Stimulated activated CD4-positive, alpha-beta T cell treated with anti-CD3 and anti-CD28 coated beads, TNF-alpha, amount 100 ng/mL, for 24 hours (primary cell): Measurements from ENCODE around the gene RRP8.

Source experiments
- DNase-seq, 3 experiments: peaks; one replicate each; pipeline ENCODE4 v3.0.0-alpha.2; 2020; ENCODE audit warnings: low read depth in 3 of 3

Gene RRP8

GRCh38 chr11:6603287-6604080 is at the start of gene RRP8, which contains the start of gene ILK:
RRP8 (minus strand) TSS chr11:6603616; CDS start chr11:6603502, 114 bp downstream.
ILK (plus strand) TSS chr11:6603774; CDS start chr11:6604272, 498 bp downstream.
- DNase-seq, result peak; percentile 71 to 88 (median 78)

GRCh38 chr11:6653097-6653496 is 49.7 kb upstream of the RRP8 start:
- no peak for DNase-seq

- DNase-seq, result no peak
Measured at GRCh38 chr11:6652182-6652581, 48.8 kb upstream of the RRP8 start.

GRCh38 chr11:6650980-6651379 is 47.6 kb upstream of the RRP8 start:
- DNase-seq, result peak in 1 of 3 experiments; percentile 30

- no peak for DNase-seq
Measured at GRCh38 chr11:6650104-6650503, 46.7 kb upstream of the RRP8 start.

GRCh38 chr11:6648501-6648900 is 45.1 kb upstream of the RRP8 start:
- no peak for DNase-seq

- DNase-seq, result no peak
Measured at GRCh38 chr11:6647836-6648235, 44.4 kb upstream of the RRP8 start.

GRCh38 chr11:6646918-6647679 is 43.7 kb upstream of the RRP8 start:
- no peak for DNase-seq

GRCh38 chr11:6646576-6646917 is 43.1 kb upstream of the RRP8 start:
- DNase-seq, result no peak

- DNase-seq, result no peak
Measured at GRCh38 chr11:6646071-6646470, 42.7 kb upstream of the RRP8 start.

GRCh38 chr11:6642957-6643356 is 39.5 kb upstream of the RRP8 start:
- no peak for DNase-seq

- DNase-seq, result no peak
Measured at GRCh38 chr11:6640985-6641701, 37.7 kb upstream of the RRP8 start.

- DNase-seq, result no peak
Measured at GRCh38 chr11:6640036-6640984, 36.9 kb upstream of the RRP8 start.

GRCh38 chr11:6638429-6638828 is 35.0 kb upstream of the RRP8 start:
- DNase-seq, result no peak

GRCh38 chr11:6637871-6638270 is 34.5 kb upstream of the RRP8 start:
- DNase-seq, result no peak

- no peak for DNase-seq
Measured at GRCh38 chr11:6636480-6636879, 33.1 kb upstream of the RRP8 start.

GRCh38 chr11:6635082-6635932 is 31.9 kb upstream of the RRP8 start:
- DNase-seq, result no peak

GRCh38 chr11:6634534-6634933 is 31.1 kb upstream of the RRP8 start:
- DNase-seq, result no peak

- DNase-seq, result no peak
Measured at GRCh38 chr11:6633422-6634408, 30.3 kb upstream of the RRP8 start.
